G401.6 (cell line): Measurements from ENCODE around the gene SYNM.

Experiments
- FAIRE-seq: peaks from 2 replicates; lab custom pipeline; 2012; peaks lifted over from hg19 to GRCh38; lab: Jason Lieb, UNC

SYNM gene

DNA sequence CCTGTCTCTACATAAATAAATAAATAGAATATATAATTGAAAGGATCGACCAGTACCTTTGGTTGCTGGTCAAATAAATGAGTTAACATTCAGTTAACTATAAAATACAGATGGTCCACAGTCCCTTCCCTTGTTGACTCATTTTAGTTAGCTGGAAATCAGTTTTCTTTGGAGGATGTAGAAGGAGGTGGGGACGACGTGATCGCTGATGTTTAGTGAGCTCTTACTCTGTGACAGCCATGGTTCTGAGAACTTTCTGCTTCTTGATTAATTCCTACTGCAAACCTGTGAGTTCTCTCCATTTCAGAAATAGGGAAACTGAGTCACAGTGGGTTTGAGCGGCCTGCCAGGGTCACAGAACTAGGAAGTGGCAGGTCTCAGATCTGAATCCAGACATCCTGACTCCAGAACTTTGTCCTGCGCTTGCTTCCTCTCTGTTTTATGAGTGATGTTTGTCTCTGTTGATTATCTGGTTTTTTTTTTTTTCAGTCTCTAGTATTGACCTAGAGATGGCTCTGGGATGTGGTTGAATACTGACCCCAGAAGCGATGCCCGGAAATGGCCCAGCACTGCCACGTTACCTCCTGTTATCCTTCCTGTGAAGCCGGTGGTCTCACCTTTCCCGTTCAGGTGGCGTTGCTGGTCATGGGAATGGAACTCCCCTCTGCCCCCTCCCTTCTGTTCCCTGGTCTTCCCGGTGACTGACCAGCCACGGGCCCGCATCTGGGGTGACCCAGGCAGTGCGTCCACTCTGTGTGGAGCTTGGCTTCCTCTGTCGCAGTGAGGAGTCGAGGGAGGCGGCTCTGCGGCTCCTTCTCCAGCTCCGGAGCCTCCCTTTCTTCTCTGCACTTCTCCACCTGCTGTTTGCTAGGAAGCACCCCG, 18.2 kb downstream of the SYNM start:
- FAIRE-seq, result no peak

GRCh38 chr15:99123713-99124451, 19.0 kb downstream of the SYNM start:
- peak; percentile 99 for FAIRE-seq

DNA sequence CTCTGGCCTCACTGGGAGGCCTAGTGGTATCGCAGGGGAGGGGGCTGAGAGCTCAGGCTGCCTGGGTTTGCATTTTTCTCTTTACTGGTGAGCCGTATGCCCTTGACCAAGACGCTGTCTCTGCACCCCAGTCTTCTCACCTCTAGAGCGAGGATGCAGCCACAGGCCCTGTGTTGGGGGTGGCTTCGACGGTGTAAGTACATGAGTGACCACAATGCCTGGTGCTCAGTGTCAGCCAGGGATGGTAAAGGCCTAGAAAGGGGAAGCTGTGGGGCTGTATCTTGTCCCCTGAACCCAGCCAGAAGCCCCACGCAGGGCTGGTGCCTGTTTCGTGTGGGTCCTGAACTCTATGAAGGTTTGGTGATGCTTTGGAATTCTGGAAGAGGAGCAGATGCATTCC, 19.8 kb downstream of the SYNM start:
- no peak for FAIRE-seq

GRCh38 chr15:99125061-99125891, 20.4 kb downstream of the SYNM start:
- FAIRE-seq, result no peak

- no peak for FAIRE-seq
Measured at GRCh38 chr15:99126131-99126588, 21.3 kb downstream of the SYNM start.

DNA sequence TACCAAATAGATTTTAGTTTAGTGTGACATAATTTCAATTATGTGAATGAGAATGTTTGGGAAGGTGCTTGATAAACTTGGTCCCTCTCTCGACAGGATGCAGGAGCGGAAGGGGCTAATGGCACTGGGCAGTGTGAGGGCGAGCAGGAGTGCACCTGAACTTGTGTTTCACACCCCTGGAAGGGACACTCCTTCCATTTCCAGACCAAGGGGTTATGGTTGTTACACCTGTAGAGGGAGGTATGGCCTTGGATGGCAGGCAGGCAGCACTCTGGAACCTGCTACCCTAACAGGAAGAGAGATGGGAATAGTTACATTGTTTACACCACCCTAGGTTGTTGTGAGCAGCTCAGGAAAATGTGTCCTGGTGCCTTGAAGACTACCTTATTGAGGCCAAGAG, 22.1 kb downstream of the SYNM start:
- FAIRE-seq, result no peak

DNA sequence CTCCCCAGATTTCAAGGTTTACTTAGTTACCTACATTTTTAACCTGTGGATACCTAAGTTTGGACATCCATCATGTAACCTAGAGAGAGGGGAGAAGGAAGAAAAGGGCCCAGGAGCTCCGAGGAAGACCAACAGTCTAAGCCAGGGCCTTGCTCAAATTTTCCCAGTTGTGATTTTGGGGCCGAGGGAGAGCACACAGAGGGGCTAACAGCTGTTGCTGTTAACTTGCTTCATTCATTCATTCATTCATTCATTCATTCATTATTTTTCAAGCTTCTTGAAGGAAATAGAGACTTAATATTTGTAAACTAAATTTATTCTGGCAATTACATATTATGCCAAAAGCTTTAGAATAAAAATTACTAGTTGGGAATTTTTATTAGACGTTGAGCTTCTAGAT, 22.9 kb downstream of the SYNM start:
- no peak for FAIRE-seq

DNA sequence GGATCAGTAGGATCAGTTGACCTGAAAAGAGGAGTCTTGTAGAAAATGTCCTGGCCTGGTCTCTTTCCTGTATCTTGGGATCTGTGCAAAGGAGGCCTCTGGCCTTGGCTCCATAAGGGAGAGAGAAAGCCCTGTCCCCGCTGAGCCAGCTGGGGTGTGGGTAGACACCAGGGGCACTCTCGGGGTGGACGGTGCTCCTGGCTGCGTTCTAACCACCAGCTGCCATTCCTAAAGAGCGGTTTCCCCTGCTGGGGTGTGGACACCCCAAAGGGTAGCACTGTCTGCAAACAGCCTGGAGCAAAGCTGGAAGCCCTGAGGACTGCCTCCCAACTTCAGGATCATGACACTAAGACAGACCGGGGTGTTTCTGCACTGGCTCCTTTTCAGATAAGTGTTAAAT, 23.5 kb downstream of the SYNM start:
- FAIRE-seq, result no peak

- no peak for FAIRE-seq
Measured at GRCh38 chr15:99129644-99130043, 24.8 kb downstream of the SYNM start.

DNA sequence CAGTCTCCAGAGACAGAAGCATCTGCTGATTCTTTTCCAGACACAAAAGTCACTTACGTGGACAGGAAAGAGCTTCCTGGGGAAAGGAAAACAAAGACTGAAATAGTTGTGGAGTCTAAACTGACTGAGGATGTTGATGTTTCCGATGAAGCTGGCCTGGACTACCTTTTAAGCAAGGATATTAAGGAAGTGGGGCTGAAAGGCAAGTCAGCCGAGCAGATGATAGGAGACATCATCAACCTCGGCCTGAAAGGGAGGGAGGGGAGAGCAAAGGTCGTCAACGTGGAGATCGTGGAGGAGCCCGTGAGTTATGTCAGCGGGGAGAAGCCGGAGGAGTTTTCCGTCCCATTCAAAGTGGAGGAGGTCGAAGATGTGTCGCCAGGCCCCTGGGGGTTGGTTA, 25.4 kb downstream of the SYNM start:
- no peak for FAIRE-seq

GRCh38 chr15:99130765-99131440, 26.0 kb downstream of the SYNM start:
- no peak for FAIRE-seq

GRCh38 chr15:99131441-99132023, 26.7 kb downstream of the SYNM start:
- no peak for FAIRE-seq

DNA sequence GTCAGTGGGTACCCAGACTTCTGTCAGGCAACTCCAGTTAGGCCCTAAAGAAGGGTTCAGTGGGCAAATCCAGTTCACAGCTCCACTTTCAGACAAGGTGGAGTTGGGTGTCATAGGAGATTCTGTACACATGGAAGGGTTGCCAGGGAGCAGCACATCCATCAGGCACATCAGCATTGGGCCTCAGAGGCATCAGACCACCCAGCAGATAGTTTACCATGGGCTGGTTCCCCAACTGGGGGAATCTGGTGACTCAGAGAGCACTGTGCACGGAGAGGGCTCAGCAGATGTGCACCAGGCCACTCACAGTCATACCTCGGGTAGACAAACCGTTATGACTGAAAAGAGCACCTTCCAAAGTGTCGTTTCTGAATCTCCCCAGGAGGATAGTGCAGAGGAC, 27.2 kb downstream of the SYNM start:
- FAIRE-seq, result no peak

DNA sequence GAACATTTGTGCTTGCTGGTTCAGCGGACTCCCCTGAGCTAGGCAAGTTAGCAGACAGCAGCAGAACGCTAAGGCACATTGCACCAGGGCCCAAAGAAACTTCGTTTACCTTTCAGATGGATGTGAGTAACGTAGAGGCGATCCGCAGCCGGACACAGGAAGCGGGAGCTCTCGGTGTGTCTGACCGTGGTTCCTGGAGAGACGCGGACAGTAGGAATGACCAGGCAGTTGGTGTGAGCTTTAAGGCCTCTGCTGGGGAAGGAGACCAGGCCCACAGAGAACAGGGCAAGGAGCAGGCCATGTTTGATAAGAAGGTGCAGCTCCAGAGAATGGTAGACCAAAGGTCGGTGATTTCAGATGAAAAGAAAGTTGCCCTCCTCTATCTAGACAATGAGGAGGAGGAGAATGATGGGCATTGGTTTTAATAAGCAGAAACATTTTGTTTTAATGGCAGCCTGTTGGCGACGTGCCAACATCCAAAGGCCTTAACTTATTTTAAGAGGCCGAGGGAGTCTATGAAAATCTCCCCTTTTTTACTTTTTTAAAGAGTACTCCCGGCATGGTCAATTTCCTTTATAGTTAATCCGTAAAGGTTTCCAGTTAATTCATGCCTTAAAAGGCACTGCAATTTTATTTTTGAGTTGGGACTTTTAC, 27.9 kb downstream of the SYNM start:
- FAIRE-seq, result no peak

DNA sequence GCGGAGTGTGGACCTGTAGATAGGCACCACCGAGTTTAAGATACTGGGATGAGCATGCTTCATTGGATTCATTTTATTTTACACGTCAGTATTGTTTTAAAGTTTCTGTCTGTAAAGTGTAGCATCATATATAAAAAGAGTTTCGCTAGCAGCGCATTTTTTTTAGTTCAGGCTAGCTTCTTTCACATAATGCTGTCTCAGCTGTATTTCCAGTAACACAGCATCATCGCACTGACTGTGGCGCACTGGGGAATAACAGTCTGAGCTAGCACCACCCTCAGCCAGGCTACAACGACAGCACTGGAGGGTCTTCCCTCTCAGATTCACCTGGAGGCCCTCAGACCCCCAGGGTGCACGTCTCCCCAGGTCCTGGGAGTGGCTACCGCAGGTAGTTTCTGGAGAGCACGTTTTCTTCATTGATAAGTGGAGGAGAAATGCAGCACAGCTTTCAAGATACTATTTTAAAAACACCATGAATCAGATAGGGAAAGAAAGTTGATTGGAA, 29.5 kb downstream of the SYNM start:
- no peak for FAIRE-seq

GRCh38 chr15:99135194-99135593, 30.3 kb downstream of the SYNM start:
- no peak for FAIRE-seq

- no peak for FAIRE-seq
Measured at GRCh38 chr15:99137111-99137546, 32.2 kb downstream of the SYNM start.

GRCh38 chr15:99137877-99138276, 33.0 kb downstream of the SYNM start:
- FAIRE-seq, result no peak

DNA sequence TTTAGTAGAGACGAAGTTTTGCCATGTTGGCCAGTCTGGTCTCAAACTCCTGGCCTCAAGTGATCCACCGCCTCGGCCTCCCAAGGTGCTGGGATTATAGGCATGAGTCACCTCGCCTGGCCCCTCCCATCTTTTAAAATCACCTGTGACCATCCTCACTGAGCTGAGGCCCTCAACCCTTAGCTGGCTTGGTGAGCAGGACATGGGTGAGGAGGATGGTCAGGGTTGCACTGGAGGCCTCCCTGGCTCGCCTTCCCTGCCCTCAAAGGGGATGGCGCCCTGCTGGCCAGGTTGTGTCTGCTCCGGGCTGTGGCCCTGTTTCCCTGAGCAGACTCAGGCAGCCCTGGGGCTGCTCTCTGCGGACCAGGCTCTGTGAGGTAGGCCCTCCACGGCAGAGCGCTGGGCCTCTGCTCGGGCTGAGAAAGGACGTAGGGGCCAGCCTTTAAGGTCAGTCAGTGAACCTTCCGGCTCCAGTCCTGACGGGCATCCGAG, 33.7 kb downstream of the SYNM start:
- no peak for FAIRE-seq

DNA sequence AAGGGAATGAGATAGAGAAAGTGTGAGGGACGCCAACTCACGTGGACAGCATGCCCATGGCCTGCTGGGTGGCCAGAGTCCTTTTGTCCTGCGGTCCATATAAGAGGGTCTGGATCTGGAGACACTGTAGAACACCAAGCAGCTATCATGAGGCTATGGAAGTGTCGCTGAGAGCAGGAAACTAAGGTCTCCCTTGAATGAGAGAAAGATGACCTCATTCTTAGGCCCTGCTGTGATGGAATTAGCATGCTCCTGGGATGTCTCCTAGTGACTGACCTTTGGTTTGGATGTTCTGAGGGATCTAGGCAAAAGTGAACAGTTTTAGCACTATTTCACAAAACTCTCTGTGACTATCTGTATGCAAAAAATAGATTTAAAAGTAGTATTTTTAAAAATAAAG, 34.4 kb downstream of the SYNM start:
- FAIRE-seq, result no peak

GRCh38 chr15:99140590-99140989, 35.7 kb downstream of the SYNM start:
- FAIRE-seq, result no peak
